ENCODE results near the gene SLC12A2. TPM values are rescaled to one million over a fixed set of nuclear protein-coding genes. Genes with fewer than 3 reads are reported as not detected.

Gene SLC12A2
- total RNA-seq, 1 donor from 2014 or later, result 11.5 TPM

DNA sequence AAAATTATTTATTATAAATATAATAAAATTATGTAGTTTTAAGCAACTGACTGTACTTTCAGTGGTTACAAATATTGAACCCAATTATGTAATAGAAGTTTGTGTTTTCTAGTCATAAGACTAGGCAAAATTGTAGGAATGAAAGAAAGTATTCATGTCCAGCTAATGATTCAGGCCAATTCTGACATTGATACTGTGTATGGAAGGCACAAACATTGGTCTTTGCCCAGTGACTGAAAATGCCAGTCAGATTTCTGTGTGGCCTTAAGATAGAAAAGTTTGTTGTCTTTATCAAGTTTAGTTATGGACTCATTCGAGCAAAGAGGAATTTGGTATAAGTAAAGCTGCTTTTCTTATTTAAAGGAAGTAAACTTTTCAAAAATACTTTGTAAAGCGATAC lies 60.3 kb downstream of the SLC12A2 start:
- no peak overlapping the region for H3K27ac ChIP-seq (replicated peaks)
- TF ChIP-seq, protein P1, sequence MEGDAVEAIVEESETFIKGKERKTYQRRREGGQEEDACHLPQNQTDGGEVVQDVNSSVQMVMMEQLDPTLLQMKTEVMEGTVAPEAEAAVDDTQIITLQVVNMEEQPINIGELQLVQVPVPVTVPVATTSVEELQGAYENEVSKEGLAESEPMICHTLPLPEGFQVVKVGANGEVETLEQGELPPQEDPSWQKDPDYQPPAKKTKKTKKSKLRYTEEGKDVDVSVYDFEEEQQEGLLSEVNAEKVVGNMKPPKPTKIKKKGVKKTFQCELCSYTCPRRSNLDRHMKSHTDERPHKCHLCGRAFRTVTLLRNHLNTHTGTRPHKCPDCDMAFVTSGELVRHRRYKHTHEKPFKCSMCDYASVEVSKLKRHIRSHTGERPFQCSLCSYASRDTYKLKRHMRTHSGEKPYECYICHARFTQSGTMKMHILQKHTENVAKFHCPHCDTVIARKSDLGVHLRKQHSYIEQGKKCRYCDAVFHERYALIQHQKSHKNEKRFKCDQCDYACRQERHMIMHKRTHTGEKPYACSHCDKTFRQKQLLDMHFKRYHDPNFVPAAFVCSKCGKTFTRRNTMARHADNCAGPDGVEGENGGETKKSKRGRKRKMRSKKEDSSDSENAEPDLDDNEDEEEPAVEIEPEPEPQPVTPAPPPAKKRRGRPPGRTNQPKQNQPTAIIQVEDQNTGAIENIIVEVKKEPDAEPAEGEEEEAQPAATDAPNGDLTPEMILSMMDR (IDR thresholded peaks at IDR 0.05; ENCODE audit: borderline replicate concordance), result no peak
- intact Hi-C loops (cut with micrococcal nuclease), result no loop called here
- no peaks in the 10 kb centered on the region for H3K9me3 ChIP-seq (replicated peaks)
- no peak for DNase-seq
- H3K4me1 ChIP-seq, result no peaks in the 10 kb centered on the region
- peaks cover 37% of the 10 kb centered on the region for H3K36me3 ChIP-seq
- H3K4me3 ChIP-seq, result no peak overlapping the region
- no peaks in the 10 kb centered on the region for H3K27me3 ChIP-seq (ENCODE audit: low read depth)

DNA sequence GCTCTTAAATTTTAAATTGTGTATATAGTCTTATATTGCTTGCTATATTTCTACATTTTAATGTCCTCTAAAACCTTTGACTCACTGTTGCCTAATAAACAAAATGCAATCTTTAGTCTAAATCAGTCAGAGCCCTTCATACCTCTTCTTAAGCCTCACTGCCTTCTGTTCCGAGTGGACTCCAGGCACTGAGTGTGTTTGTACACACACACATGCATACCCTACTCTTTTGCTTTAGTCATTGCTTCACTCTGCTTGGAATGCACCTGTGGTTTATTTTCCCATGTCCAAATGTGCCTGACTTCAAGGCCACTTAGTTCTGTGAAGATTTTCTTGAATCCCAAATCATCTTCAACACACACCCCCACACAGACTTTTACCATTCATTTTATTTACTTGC lies 60.9 kb downstream of the SLC12A2 start:
- Histone ChIP-seq H3K27ac (replicated peaks) (no peak overlapping the region), H3K36me3 (peaks cover 37% of the 10 kb centered on the region)
- intact Hi-C loops (cut with micrococcal nuclease), result no loop called here

DNA sequence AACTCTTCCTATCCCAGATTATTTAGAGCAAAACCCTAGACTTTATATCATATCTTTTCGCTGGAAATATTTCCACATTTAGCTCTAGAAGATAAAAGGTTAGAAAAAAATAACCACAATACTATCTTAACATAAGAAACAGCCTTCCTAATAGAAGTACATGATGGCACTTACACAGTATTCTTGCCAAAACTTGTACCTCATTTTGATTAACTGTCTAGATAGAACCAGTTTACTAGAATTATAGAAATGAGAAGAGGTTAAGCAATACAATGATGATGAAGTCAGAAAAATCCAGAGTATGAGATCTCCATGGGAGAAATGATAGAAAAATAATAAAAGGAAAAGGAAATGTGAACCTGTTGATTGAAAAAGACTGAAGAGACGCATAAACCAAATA lies 63.1 kb downstream of the SLC12A2 start:
- TF ChIP-seq, protein P1 (IDR thresholded peaks at IDR 0.05; ENCODE audit: borderline replicate concordance), result no peak
- no peaks in the 10 kb centered on the region for H3K9me3 ChIP-seq (replicated peaks)
- no peak for DNase-seq
- intact Hi-C loops (cut with micrococcal nuclease), result no loop called here
- no peak overlapping the region for H3K27ac ChIP-seq (replicated peaks)
- no peaks in the 10 kb centered on the region for H3K27me3 ChIP-seq (ENCODE audit: low read depth)
- no peaks in the 10 kb centered on the region for H3K4me1 ChIP-seq
- peaks cover 44% of the 10 kb centered on the region for H3K36me3 ChIP-seq
- no peak overlapping the region for H3K4me3 ChIP-seq

More for the DNA sequence above, 60.9 kb downstream of the SLC12A2 start:
- no peaks in the 10 kb centered on the region for H3K27me3 ChIP-seq (ENCODE audit: low read depth)
- DNase-seq, result no peak
- no peaks in the 10 kb centered on the region for H3K9me3 ChIP-seq (replicated peaks)
- H3K4me1 ChIP-seq, result no peaks in the 10 kb centered on the region
- TF ChIP-seq, protein P1 (IDR thresholded peaks at IDR 0.05; ENCODE audit: borderline replicate concordance), result no peak
- H3K4me3 ChIP-seq, result no peak overlapping the region

DNA sequence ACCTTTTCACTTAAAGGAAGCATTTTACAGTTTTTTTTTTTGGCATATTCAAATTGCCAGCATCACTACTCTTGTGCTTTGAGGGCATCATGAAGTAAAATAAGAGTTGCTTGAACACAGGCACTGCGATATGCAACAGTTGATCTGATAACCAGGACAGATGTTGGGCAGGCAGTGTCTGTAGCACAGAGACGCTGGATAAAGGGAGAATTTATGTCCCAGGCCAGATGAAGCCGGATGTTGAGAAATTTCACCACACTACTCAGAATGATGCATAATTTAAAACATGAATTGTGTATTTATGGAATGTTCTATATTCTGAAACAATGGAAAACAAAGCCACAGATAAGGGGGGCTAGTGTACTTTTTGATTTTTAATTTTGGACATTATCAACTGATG lies 71.4 kb downstream of the SLC12A2 start:
- no peaks in the 10 kb centered on the region for H3K4me1 ChIP-seq
- H3K4me3 ChIP-seq, result no peak overlapping the region
- DNase-seq, result no peak
- TF ChIP-seq, protein P1 (IDR thresholded peaks at IDR 0.05; ENCODE audit: borderline replicate concordance), result no peak
- no peaks in the 10 kb centered on the region for H3K27me3 ChIP-seq (ENCODE audit: low read depth)
- intact Hi-C loops (cut with micrococcal nuclease), result no loop called here
- H3K9me3 ChIP-seq (replicated peaks), result no peaks in the 10 kb centered on the region
- no peak overlapping the region for H3K27ac ChIP-seq (replicated peaks)
- H3K36me3 ChIP-seq, result peaks cover 84% of the 10 kb centered on the region

DNA sequence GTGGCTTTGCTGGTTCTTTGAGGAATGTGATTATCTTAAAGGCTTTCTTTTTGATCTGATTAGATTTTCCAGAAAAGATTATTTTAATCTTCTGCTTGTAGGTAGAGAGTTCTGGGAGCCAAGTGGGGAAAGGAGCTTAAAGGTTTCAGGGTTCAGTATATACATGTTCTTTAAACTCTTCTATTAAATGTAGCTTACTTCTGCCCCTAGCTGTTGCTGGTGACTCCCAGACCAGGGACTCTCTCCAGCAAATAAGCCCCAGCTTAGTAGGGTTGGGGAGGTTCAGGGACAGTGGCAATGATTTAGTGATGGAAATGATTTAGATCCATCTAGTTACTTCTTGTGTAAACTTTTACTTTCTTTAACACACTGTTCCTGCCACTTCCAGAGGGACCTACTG lies 72.2 kb downstream of the SLC12A2 start:
- H3K4me1 ChIP-seq, result no peaks in the 10 kb centered on the region
- H3K36me3 ChIP-seq, result peaks cover 86% of the 10 kb centered on the region
- no peaks in the 10 kb centered on the region for H3K27me3 ChIP-seq (ENCODE audit: low read depth)
- intact Hi-C loops (cut with micrococcal nuclease), result no loop called here
- TF ChIP-seq, protein P1 (IDR thresholded peaks at IDR 0.05; ENCODE audit: borderline replicate concordance), result no peak
- H3K9me3 ChIP-seq (replicated peaks), result no peaks in the 10 kb centered on the region
- H3K27ac ChIP-seq (replicated peaks), result no peak overlapping the region
- no peak overlapping the region for H3K4me3 ChIP-seq
- DNase-seq, result no peak

DNA sequence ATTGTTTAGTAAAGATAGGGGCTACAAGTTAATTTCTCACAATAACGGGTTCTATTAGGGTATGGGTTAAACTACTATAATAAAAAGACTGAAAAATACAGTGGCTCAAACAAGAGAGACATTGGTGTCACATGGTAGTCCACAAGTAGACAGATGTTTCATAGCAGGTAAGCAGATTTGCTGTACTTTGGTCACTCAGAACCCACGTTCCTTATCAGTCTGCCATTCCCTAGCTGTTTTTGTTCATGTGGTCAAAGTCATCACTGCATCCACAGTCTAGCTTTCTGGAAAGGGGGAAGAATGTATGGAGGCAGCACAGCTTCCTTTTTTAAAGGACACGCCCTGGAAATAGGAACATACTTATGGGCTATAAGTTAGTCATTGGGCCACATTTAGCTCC lies 73.0 kb downstream of the SLC12A2 start:
- no peak for DNase-seq
- TF ChIP-seq, protein P1 (IDR thresholded peaks at IDR 0.05; ENCODE audit: borderline replicate concordance), result no peak
- Histone ChIP-seq H3K9me3 (replicated peaks) (no peaks in the 10 kb centered on the region), H3K4me1 (no peaks in the 10 kb centered on the region), H3K27me3 (ENCODE audit: low read depth) (no peaks in the 10 kb centered on the region), H3K36me3 (peaks cover 86% of the 10 kb centered on the region), H3K4me3 (no peak overlapping the region), H3K27ac (replicated peaks) (no peak overlapping the region)
- intact Hi-C loops (cut with micrococcal nuclease), result no loop called here

Measured in left ventricle myocardium inferior (tissue), 1 donor.